ENCODE measurements around the gene ANKFN1. TPM values are rescaled to one million over a fixed set of nuclear protein-coding genes. Genes with fewer than 3 reads are reported as not detected.

Gene ANKFN1
- total and polyA plus RNA-seq, 2 of the 13 experiments (the other 11 are each of a cell fraction or from before 2014, with no cell fraction given) = not detected

- Histone ChIP-seq H4K20me1 (ENCODE audit: insufficient read depth, low read length) (no peaks in the 10 kb centered on the region), H3K4me3 (replicated peaks in 1 of 3; ENCODE audit: insufficient read depth in 1 of 3, low read depth in 2 of 3, low read length in 3 of 3) (no peak overlapping the region), H3K36me3 (replicated peaks in 1 of 2; ENCODE audit: control insufficient read depth in 1 of 2, insufficient read depth in 2 of 2, low read length in 2 of 2) (no peaks in the 10 kb centered on the region), H3K79me2 (ENCODE audit: insufficient read depth, low read length) (no peaks in the 10 kb centered on the region), H3K9me3 (ENCODE audit: low read length) (peaks cover 5% of the 10 kb centered on the region; the same call in 1 of the 2 replicates), H3K4me2 (ENCODE audit: low read depth, low read length) (no peak overlapping the region), H2AFZ (ENCODE audit: low read length) (no peak overlapping the region), H3K27me3 (ENCODE audit: control insufficient read depth in 1 of 2, insufficient read depth in 2 of 2, low read length in 2 of 2) (no peaks in the 10 kb centered on the region), H3K27ac (ENCODE audit: extremely low read length, insufficient read depth, low read length) (no peak overlapping the region), H3K4me1 (ENCODE audit: insufficient read depth, low read length) (no peaks in the 10 kb centered on the region), H3K9ac (ENCODE audit: insufficient read depth, low read depth, low read length) (no peak overlapping the region)
- no peak for ATAC-seq
- intact Hi-C loops (cut with micrococcal nuclease; ENCODE audit: unreplicated experiment) (no loop called here), in situ Hi-C loops (cut with HindIII; ENCODE audit: extremely low pct_ligation_motif_present, low pct_unique_long_range_greater_than_20kb) (no loop called here)
- BruUV-seq (replicated peaks) = no TSS peak
- TF ChIP-seq DR1 (CRISPR knock-in tag; IDR thresholded peaks at IDR 0.05) (no peak), MAFK (conservative IDR thresholded peaks at IDR 0.05 in 1 of 2, IDR thresholded peaks at IDR 0.05 in 1 of 2; ENCODE audit: low read length in 2 of 2) (peak; percentile 54 to 70), CREB1 (IDR thresholded peaks at IDR 0.05) (0 out of 2 replicates have a peak, but pooled peaks have one; percentile 45), CREB1 (CRISPR knock-in tag; IDR thresholded peaks at IDR 0.05) (no peak), MAFF (IDR thresholded peaks at IDR 0.05; ENCODE audit: low read depth, low read length) (peak; percentile 41; the same call in 1 of the 2 replicates), IRX3 (CRISPR knock-in tag; IDR thresholded peaks at IDR 0.05; ENCODE audit: borderline replicate concordance, low read depth) (no peak), SMARCE1 (IDR thresholded peaks at IDR 0.05; ENCODE audit: borderline replicate concordance) (no peak), ZMAT3 (CRISPR knock-in tag; conservative IDR thresholded peaks at IDR 0.05) (no peak)
- ChIA-PET POLR2A (no interaction called here), CTCF (ENCODE audit: low intra/inter-chr PET ratio, low total read pairs) (no interaction called here)
- 30% methylated on average over 4 of the region's 4 CpGs for WGBS (ENCODE audit: low lambda C conversion rate)
- no peak for DNase-seq (ENCODE audit: low spot score)
- no peak for FAIRE-seq
Observed at GRCh38 chr17:56548661-56549060, 395.4 kb downstream of the ANKFN1 start.

- TF ChIP-seq ZMYM3 (CRISPR knock-in tag; IDR thresholded peaks at IDR 0.05) = no peak
- TF ChIP-seq JUN (CRISPR knock-in tag; IDR thresholded peaks at IDR 0.05) = no peak
- TF ChIP-seq ZSCAN20 (CRISPR knock-in tag; IDR thresholded peaks at IDR 0.05; ENCODE audit: borderline replicate concordance) = no peak
- 0% methylated on average over 1 of the region's 1 CpG for WGBS (ENCODE audit: low lambda C conversion rate)
- ChIA-PET POLR2A (no interaction called here), CTCF (ENCODE audit: low intra/inter-chr PET ratio, low total read pairs) (no interaction called here)
- H3K79me2 ChIP-seq (ENCODE audit: insufficient read depth, low read length) = no peaks in the 10 kb centered on the region
- H2AFZ ChIP-seq (ENCODE audit: low read length) = no peak overlapping the region
- H3K4me1 ChIP-seq (ENCODE audit: insufficient read depth, low read length) = no peaks in the 10 kb centered on the region
- FAIRE-seq (no peak), ATAC-seq (no peak), DNase-seq (ENCODE audit: low spot score) (no peak)
- no peak overlapping the region for H3K27ac ChIP-seq (ENCODE audit: extremely low read length, insufficient read depth, low read length)
- H3K36me3 ChIP-seq (replicated peaks in 1 of 2; ENCODE audit: control insufficient read depth in 1 of 2, insufficient read depth in 2 of 2, low read length in 2 of 2) = no peaks in the 10 kb centered on the region
- no peak overlapping the region for H3K4me3 ChIP-seq (replicated peaks in 1 of 3; ENCODE audit: insufficient read depth in 1 of 3, low read depth in 2 of 3, low read length in 3 of 3)
- no TSS peak for BruUV-seq (replicated peaks)
- in situ Hi-C loops (cut with HindIII; ENCODE audit: extremely low pct_ligation_motif_present, low pct_unique_long_range_greater_than_20kb) = no loop called here
- H3K9ac ChIP-seq (ENCODE audit: insufficient read depth, low read depth, low read length) = no peak overlapping the region
- peaks cover 5% of the 10 kb centered on the region; the same call in 1 of the 2 replicates for H3K9me3 ChIP-seq (ENCODE audit: low read length)
- no peak overlapping the region for H3K4me2 ChIP-seq (ENCODE audit: low read depth, low read length)
- intact Hi-C loops (cut with micrococcal nuclease; ENCODE audit: unreplicated experiment) = no loop called here
- H4K20me1 ChIP-seq (ENCODE audit: insufficient read depth, low read length) = no peaks in the 10 kb centered on the region
- H3K27me3 ChIP-seq (ENCODE audit: control insufficient read depth in 1 of 2, insufficient read depth in 2 of 2, low read length in 2 of 2) = no peaks in the 10 kb centered on the region
Observed at GRCh38 chr17:56549501-56549900, 396.2 kb downstream of the ANKFN1 start.

Data from HepG2 (cell line).